NCI-H1930 (cell line): ENCODE measurements around the gene OR2D2.
"Not testable (repeated sequence)": the region's sequence is repeated elsewhere in the genome, so short reads cannot be mapped to it uniquely, and the experiment has no call there.

Source experiments
- DNase-seq, 2 experiments: peaks; one replicate each; lab custom pipeline; 2025; lab: John Stamatoyannopoulos, UW

OR2D2 gene

GRCh38 chr11:6892400-6892799, at the start of gene OR2D2:
Gene OR2D2 (minus strand): TSS chr11:6892500. CDS start chr11:6892500, 0 bp downstream.
- DNase-seq, result no peak

- DNase-seq, result no peak
These were observed 49.7 kb upstream of the OR2D2 start for GRCh38 chr11:6941970-6942369.

GRCh38 chr11:6932145-6932544, 39.8 kb upstream of the OR2D2 start:
- DNase-seq, result no peak

- DNase-seq, result no peak
These were observed 38.9 kb upstream of the OR2D2 start for GRCh38 chr11:6931146-6931713.

GRCh38 chr11:6928916-6929315, 36.6 kb upstream of the OR2D2 start:
- DNase-seq, result no peak

GRCh38 chr11:6927030-6927617, 34.8 kb upstream of the OR2D2 start:
- no peak for DNase-seq

GRCh38 chr11:6926208-6927029, 34.1 kb upstream of the OR2D2 start, which contains the start of gene ZNF215:
Gene ZNF215 (plus strand): TSS chr11:6926426. CDS start chr11:6932273, 5,847 bp downstream.
- DNase-seq, result peak; percentile 77 to 86

- no peak for DNase-seq
These were observed 33.4 kb upstream of the OR2D2 start for GRCh38 chr11:6925636-6926207.

- no peak for DNase-seq
These were observed 32.8 kb upstream of the OR2D2 start for GRCh38 chr11:6925007-6925577.

- no peak for DNase-seq
These were observed 28.4 kb upstream of the OR2D2 start, which contains the start of gene OR2D3 for GRCh38 chr11:6920702-6921101. Gene OR2D3 (plus strand): TSS chr11:6921002. CDS start chr11:6921002, 0 bp downstream.

GRCh38 chr11:6919698-6920097, 27.4 kb upstream of the OR2D2 start:
- no peak for DNase-seq

GRCh38 chr11:6911948-6912347, 19.6 kb upstream of the OR2D2 start:
- no peak for DNase-seq

GRCh38 chr11:6911378-6911777, 19.1 kb upstream of the OR2D2 start:
- DNase-seq, result no peak

- not testable (repeated sequence) for DNase-seq
These were observed 12.5 kb upstream of the OR2D2 start for GRCh38 chr11:6904804-6905203.

- DNase-seq, result no peak
These were observed 8.2 kb upstream of the OR2D2 start for GRCh38 chr11:6900327-6900999.

- DNase-seq, result no peak
These were observed 6.6 kb upstream of the OR2D2 start for GRCh38 chr11:6898911-6899310.

GRCh38 chr11:6895010-6895409, 2.7 kb upstream of the OR2D2 start:
- DNase-seq, result no peak

GRCh38 chr11:6894097-6894496, 1.8 kb upstream of the OR2D2 start:
- no peak for DNase-seq

GRCh38 chr11:6889835-6890234, 2.5 kb downstream of the OR2D2 start:
- DNase-seq, result no peak

GRCh38 chr11:6888830-6889229, 3.5 kb downstream of the OR2D2 start:
- DNase-seq, result no peak

- not testable (repeated sequence) for DNase-seq
These were observed 4.6 kb downstream of the OR2D2 start for GRCh38 chr11:6887711-6888110.

- DNase-seq, result no peak
These were observed 9.5 kb downstream of the OR2D2 start for GRCh38 chr11:6882751-6883150.
